Measurements from ENCODE around the gene FRMD4A. TPM values are rescaled to one million over a fixed set of nuclear protein-coding genes. Genes with fewer than 3 reads are reported as not detected.
A peak's percentile ranks its signal among the peaks of the same experiment; 100 is the strongest.

The FRMD4A gene
- total RNA-seq, 1 experiment from 2014 or later = 18.3 TPM

- Histone ChIP-seq H3F3A (ENCODE audit: insufficient read depth, low read depth) (no peaks in the 10 kb centered on the region), H3K27me3 (ENCODE audit: insufficient read depth, low read depth) (no peaks in the 10 kb centered on the region), H3K9me3 (ENCODE audit: insufficient read depth, low read depth) (no peaks in the 10 kb centered on the region), H3K79me2 (ENCODE audit: low read depth) (no peaks in the 10 kb centered on the region), H3K36me3 (ENCODE audit: low read depth) (no peaks in the 10 kb centered on the region), H3K27ac (no peak overlapping the region), H3K4me2 (no peak overlapping the region), H4K20me1 (ENCODE audit: insufficient read depth) (no peaks in the 10 kb centered on the region), H3K4me1 (replicated peaks; ENCODE audit: insufficient read depth) (no peaks in the 10 kb centered on the region), H2AFZ (no peak overlapping the region), H3K4me3 (no peak overlapping the region), H3K9me2 (ENCODE audit: insufficient read depth) (no peaks in the 10 kb centered on the region)
- no TSS peak for BruUV-seq (replicated peaks)
- POLR2A ChIA-PET (ENCODE audit: unreplicated experiment) = no interaction called here
- TF ChIP-seq EZH2 (IDR thresholded peaks at IDR 0.05; ENCODE audit: low read depth) (no peak), CTCF (conservative IDR thresholded peaks at IDR 0.05) (no peak)
- intact Hi-C loops (cut with micrococcal nuclease; ENCODE audit: unreplicated experiment) = no loop called here
- CTCF ChIA-PET = no interaction called here
- DNase-seq = no peak
Measured at GRCh38 chr10:14077430-14077829, 253.3 kb downstream of the FRMD4A start.

- no peaks in the 10 kb centered on the region for H3K4me1 ChIP-seq (replicated peaks; ENCODE audit: insufficient read depth)
- H3K27ac ChIP-seq = no peak overlapping the region
- H3K9me2 ChIP-seq (ENCODE audit: insufficient read depth) = no peaks in the 10 kb centered on the region
- no TSS peak for BruUV-seq (replicated peaks)
- H3K27me3 ChIP-seq (ENCODE audit: insufficient read depth, low read depth) = no peaks in the 10 kb centered on the region
- POLR2A ChIA-PET (ENCODE audit: unreplicated experiment) = no interaction called here
- no peak overlapping the region for H2AFZ ChIP-seq
- CTCF ChIA-PET = no interaction called here
- H3F3A ChIP-seq (ENCODE audit: insufficient read depth, low read depth) = no peaks in the 10 kb centered on the region
- no peak for TF ChIP-seq CTCF (conservative IDR thresholded peaks at IDR 0.05)
- TF ChIP-seq EZH2 (IDR thresholded peaks at IDR 0.05; ENCODE audit: low read depth) = no peak
- no peaks in the 10 kb centered on the region for H3K36me3 ChIP-seq (ENCODE audit: low read depth)
- intact Hi-C loops (cut with micrococcal nuclease; ENCODE audit: unreplicated experiment) = no loop called here
- H3K4me3 ChIP-seq = peak overlapping the region; percentile 11; the same call in 1 of the 2 replicates
- peak overlapping the region; percentile 53 for H3K4me2 ChIP-seq
- no peaks in the 10 kb centered on the region for H4K20me1 ChIP-seq (ENCODE audit: insufficient read depth)
- DNase-seq = peak; percentile 88 to 91
- no peaks in the 10 kb centered on the region for H3K79me2 ChIP-seq (ENCODE audit: low read depth)
- no peaks in the 10 kb centered on the region for H3K9me3 ChIP-seq (ENCODE audit: insufficient read depth, low read depth)
Measured at GRCh38 chr10:14074062-14074884, 256.5 kb downstream of the FRMD4A start.

- POLR2A ChIA-PET (ENCODE audit: unreplicated experiment) = no interaction called here
- CTCF ChIA-PET = no interaction called here
- no TSS peak for BruUV-seq (replicated peaks)
- no peaks in the 10 kb centered on the region for H3K27me3 ChIP-seq (ENCODE audit: insufficient read depth, low read depth)
- H3K79me2 ChIP-seq (ENCODE audit: low read depth) = no peaks in the 10 kb centered on the region
- H3F3A ChIP-seq (ENCODE audit: insufficient read depth, low read depth) = no peaks in the 10 kb centered on the region
- no peak for TF ChIP-seq CTCF (conservative IDR thresholded peaks at IDR 0.05)
- TF ChIP-seq EZH2 (IDR thresholded peaks at IDR 0.05; ENCODE audit: low read depth) = no peak
- no peaks in the 10 kb centered on the region for H4K20me1 ChIP-seq (ENCODE audit: insufficient read depth)
- H3K27ac ChIP-seq = no peak overlapping the region
- no peak overlapping the region for H2AFZ ChIP-seq
- no peaks in the 10 kb centered on the region for H3K36me3 ChIP-seq (ENCODE audit: low read depth)
- intact Hi-C loops (cut with micrococcal nuclease; ENCODE audit: unreplicated experiment) = no loop called here
- H3K4me3 ChIP-seq = no peak overlapping the region
- H3K9me3 ChIP-seq (ENCODE audit: insufficient read depth, low read depth) = no peaks in the 10 kb centered on the region
- no peak for DNase-seq
- H3K4me1 ChIP-seq (replicated peaks; ENCODE audit: insufficient read depth) = no peaks in the 10 kb centered on the region
- H3K4me2 ChIP-seq = no peak overlapping the region
- H3K9me2 ChIP-seq (ENCODE audit: insufficient read depth) = no peaks in the 10 kb centered on the region
Measured at GRCh38 chr10:14072541-14072940, 258.2 kb downstream of the FRMD4A start.
